Measurements from ENCODE around the gene HPRT1.

HPRT1 gene

GRCh38 chrX:134472041-134472440 is 12.1 kb downstream of the HPRT1 start:
- FAIRE-seq (no peak), DNase-seq (ENCODE audit: low spot score) (no peak)

DNA sequence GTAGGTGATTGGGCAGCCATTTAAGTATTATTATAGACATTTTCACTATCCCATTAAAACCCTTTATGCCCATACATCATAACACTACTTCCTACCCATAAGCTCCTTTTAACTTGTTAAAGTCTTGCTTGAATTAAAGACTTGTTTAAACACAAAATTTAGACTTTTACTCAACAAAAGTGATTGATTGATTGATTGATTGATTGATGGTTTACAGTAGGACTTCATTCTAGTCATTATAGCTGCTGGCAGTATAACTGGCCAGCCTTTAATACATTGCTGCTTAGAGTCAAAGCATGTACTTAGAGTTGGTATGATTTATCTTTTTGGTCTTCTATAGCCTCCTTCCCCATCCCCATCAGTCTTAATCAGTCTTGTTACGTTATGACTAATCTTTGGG is 16.3 kb downstream of the HPRT1 start:
- FAIRE-seq (no peak), DNase-seq (ENCODE audit: low spot score) (no peak)

- DNase-seq (ENCODE audit: low spot score) (no peak), FAIRE-seq (no peak)
Measured at GRCh38 chrX:134478374-134478773, 18.4 kb downstream of the HPRT1 start.

GRCh38 chrX:134480061-134480460 is 20.1 kb downstream of the HPRT1 start:
- FAIRE-seq: no peak

DNA sequence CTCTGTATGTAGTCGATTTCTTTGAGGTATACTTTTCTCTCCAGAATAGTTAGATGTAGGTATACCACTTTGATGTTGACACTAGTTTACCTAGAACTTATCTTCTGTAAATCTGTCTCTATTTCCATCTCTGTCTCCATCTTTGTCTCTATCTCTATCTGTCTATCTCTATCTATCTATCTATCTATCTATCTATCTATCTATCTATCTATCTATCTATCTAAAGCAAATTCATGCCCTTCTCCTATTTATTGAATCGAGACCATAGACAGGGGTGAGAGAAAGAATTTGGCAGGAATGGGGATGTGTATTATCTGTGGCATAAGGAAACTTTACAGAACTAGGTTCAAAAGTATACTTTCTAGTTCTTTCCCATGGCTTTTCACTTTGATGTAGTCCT is 21.4 kb downstream of the HPRT1 start:
- DNase-seq (ENCODE audit: low spot score) (no peak), FAIRE-seq (no peak)

More at GRCh38 chrX:134480061-134480460, 20.1 kb downstream of the HPRT1 start:
- DNase-seq (ENCODE audit: low spot score): no peak

GRCh38 chrX:134482371-134482770 is 22.4 kb downstream of the HPRT1 start:
- no peak for FAIRE-seq
- no peak for DNase-seq (ENCODE audit: low spot score)

DNA sequence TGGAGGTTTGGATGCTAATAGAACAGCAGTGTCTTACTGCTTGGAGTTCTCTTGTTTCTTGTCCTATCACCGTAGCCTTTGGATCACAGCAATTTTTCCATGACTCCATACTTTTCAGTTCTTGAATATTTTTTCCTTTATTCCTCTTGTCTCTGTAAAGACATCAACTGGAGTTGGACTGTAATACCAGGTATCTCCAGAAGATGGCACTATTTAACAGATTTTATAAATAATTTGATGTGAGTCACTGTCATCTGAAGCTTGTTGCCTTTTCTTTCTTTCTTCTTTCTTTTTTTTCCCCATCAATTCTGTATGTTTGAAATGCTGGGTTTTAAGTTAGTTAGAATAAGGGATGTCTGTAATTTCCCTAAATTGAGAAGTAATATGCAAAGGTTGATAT is 24.1 kb downstream of the HPRT1 start:
- DNase-seq (ENCODE audit: low spot score) (peak; percentile 43), FAIRE-seq (peak; percentile 90)

DNA sequence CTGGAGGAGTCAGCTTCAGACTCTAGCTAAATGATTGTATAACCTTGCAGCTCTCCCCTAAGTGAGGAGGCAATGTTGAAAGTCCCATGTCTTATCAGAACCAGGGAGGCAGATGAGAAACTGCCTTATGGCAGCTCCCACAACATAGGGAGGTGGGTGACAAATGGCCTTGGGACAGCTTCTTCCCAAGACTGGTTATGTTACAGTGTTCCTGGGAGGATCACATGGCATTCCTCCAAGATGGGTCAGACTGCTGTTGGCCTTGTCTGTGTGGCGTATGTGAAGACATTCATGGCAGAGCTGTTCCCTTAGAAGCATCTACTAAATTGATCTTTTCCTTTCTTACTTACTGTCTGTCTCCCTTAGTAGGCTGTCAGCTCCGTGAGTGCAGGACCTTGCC is 42.0 kb downstream of the HPRT1 start:
- no peak for DNase-seq (ENCODE audit: low spot score)
- no peak for FAIRE-seq

DNA sequence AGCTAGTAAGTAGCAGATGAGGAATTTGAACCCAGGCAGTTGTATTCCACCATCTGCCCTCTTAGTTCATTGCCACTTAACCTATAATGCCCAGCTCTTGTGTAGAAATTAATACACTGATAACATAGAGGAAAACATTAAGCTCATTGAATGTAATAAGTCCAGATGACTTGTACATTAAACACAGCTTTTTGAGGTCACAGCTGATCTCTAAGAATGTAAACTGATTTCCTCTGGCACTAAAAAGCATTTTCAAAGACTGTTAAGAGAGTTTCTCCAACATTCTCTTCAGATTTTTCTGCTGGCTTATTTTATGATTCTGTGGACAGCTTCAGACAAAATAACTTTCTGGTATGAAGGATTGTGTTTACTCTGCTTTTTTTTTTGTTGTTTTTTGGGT is 42.7 kb downstream of the HPRT1 start:
- FAIRE-seq (no peak), DNase-seq (ENCODE audit: low spot score) (no peak)

DNA sequence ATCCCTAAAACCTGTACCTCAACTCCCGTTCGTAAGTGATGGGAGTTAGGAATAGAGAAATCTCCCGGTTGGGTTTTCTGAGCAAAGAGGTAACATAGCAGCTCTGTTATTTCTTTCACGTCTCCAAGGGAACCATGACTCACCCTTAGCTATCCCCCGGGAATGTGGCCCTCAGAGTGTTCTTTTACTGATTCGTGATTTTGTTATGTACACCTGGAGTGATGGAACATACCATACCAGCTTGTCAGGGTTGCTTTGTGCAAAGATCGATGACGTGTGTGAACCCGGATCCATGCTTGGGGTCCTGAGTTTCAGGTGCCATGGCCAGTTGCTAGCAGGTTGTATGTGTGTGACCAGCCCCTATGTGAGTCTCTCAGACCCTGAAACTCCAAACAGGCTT is 52.6 kb downstream of the HPRT1 start:
- FAIRE-seq: peak; percentile 45
- peak; percentile 88 for DNase-seq (ENCODE audit: low spot score)

GRCh38 chrX:134513091-134513490 is 53.1 kb downstream of the HPRT1 start:
- no peak for FAIRE-seq
- DNase-seq (ENCODE audit: low spot score): peak; percentile 7

DNA sequence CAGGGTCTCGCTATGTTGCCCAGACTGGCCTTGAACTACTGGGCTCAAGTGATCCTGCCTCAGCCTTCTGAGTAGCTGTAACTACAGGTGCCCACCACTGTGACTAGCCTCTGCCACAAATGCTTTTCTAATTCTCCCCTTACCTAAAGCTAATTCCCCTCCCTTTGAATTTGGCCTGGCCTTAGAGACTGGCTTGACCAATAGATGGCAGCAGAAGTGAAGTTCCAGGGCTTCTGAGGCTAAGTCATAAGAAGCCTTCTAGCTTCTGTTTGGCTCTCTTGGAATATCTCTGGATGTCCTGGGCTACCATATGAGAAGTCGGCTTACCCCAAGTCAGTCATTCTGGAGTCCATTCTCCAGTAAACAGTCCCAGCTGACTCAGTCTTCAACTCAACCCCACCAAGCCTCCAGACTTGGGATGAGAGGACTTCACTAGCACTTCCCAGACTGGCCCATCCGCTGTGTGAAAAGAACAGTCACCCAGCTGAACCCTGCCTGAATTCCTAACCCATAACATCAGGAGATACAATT is 61.0 kb downstream of the HPRT1 start:
- DNase-seq (ENCODE audit: low spot score) (peak; percentile 62), FAIRE-seq (no peak)

- no peak for FAIRE-seq
- no peak for DNase-seq (ENCODE audit: low spot score)
Measured at GRCh38 chrX:134524181-134524580, 64.2 kb downstream of the HPRT1 start.

GRCh38 chrX:134525086-134525792 is 65.3 kb downstream of the HPRT1 start:
- FAIRE-seq (no peak), DNase-seq (ENCODE audit: low spot score) (no peak)

- no peak for FAIRE-seq
- DNase-seq (ENCODE audit: low spot score): peak; percentile 17
Measured at GRCh38 chrX:134526399-134526798, 66.4 kb downstream of the HPRT1 start.

DNA sequence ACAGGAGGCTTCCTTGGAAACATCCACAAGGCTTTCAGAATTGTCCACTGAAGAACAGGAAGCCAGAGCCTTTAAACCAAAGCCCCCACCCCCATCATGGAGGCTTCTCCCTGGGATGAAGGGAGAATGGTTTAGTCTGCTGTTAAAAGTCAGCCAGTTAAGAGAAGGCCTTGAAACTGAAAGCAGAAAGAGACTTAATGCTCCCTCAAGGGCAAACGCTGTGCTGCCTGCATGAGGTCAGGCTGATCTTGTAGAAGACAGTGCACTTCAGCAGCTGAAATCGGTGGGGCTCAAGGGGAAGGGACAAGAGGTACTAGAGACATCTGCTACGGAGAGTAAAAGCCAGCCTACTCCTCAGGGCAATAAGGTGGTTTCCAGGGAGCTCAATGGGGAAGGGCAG is 69.0 kb downstream of the HPRT1 start:
- DNase-seq (ENCODE audit: low spot score): no peak
- FAIRE-seq: no peak

- no peak for FAIRE-seq
- no peak for DNase-seq (ENCODE audit: low spot score)
Measured at GRCh38 chrX:134529481-134529880, 69.5 kb downstream of the HPRT1 start.

DNA sequence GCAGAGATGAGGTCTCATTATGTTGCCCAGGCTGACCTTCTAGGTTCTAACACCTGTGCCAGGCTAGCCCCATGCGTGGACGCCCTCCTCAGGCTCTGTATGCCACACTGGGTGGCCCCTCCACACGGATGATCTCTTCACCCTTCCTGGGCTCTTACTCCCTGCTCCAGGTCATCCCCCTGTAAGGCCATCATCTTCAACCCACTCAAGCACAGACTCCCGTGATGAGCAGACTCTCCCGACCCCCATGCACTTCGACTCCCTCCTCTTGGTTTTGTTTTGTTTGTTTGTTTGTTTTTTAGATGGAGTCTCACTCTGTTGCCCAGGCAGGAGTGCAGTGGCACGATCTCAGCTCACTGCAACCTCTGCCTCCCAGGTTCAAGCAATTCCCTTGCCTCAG is 70.9 kb downstream of the HPRT1 start:
- DNase-seq (ENCODE audit: low spot score) (no peak), FAIRE-seq (no peak)

DNA sequence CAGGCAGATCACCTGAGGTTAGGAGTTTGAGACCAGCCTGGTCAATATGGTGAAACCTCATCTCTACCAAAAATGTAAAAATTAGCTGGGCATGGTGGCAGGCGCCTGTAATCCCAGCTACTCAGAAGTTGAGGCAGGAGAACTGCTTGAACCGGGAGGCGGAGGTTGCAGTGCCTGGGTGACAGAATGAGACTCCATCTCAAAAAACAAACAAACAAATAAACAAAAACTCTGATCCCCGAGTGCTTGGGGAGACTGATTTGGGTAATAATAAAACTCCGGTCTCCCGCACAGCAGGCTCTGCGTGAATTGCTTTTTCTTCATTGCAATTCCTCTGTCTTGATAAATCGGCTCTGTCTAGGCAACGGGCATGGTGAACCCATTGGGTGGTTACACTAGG is 73.4 kb downstream of the HPRT1 start:
- no peak for DNase-seq (ENCODE audit: low spot score)
- FAIRE-seq: no peak

DNA sequence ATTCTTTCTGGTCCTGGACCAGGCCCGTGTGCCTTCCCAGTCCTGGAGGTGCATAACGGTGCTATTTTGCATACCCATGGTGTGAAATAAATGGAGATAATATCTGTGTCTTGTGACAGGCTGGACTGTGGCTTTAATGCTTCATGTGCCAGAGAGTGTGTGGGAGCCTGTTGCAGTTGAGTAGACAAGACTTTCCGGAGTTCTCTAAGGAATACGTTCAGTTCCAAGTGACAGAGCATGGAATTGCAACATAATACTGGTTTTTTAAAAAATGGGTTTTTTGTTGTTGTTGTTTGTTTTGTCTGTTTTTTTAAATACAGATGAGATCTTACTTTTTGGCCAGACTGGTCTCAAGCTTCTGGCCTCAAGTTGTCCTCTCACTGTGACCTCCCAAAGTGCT is 74.0 kb downstream of the HPRT1 start:
- DNase-seq (ENCODE audit: low spot score) (peak; percentile 24), FAIRE-seq (peak; percentile 72)

- FAIRE-seq: peak; percentile 93
- DNase-seq (ENCODE audit: low spot score): peak; percentile 84
Measured at GRCh38 chrX:134537179-134537955, 77.4 kb downstream of the HPRT1 start.

- DNase-seq (ENCODE audit: low spot score) (no peak), FAIRE-seq (no peak)
Measured at GRCh38 chrX:134538316-134538715, 78.4 kb downstream of the HPRT1 start.

DNA sequence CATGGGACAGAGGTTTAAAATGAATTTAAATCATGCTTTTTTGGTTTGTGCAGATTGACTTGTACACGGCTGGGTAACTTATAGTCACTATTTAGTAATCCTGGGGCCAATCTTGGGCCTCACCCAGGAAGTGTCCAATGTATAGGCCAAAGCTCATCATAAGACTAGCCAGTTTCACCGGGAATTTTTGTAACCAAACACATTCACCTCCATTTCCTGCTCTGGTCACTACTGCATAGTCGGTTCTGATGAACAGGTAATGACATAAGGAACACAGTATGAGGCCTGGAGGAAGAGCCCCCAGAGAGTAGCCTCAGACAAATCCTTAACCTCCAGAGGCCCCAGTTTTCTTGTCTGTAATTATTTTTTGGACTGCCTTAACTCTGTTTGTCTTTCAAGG is 81.9 kb downstream of the HPRT1 start:
- FAIRE-seq: no peak
- no peak for DNase-seq (ENCODE audit: low spot score)
